Nephron progenitor cell (in vitro differentiated cells): ENCODE data around the gene SCARF2.
"Not testable (repeated sequence)": the region's sequence is repeated elsewhere in the genome, so short reads cannot be mapped to it uniquely, and the experiment has no call there.

Experiments
- DNase-seq: peaks from one replicate; pipeline ENCODE4 v3.0.0; 2021
- H3K27ac Mint-ChIP-seq: 2 replicates; pipeline ENCODE4 v1.8.0; 2021; ENCODE audit warnings: mild to moderate bottlenecking, moderate library complexity, mixed read lengths
- H3K27me3 Mint-ChIP-seq: 2 replicates; pipeline ENCODE4 v1.8.0; 2021; ENCODE audit warnings: mild to moderate bottlenecking, low read depth, mixed read lengths; ENCODE audit not compliant: poor library complexity
- H3K36me3 Mint-ChIP-seq: 2 replicates; pipeline ENCODE4 v1.8.0; 2021; ENCODE audit warnings: low read depth, mixed read lengths
- H3K4me1 Mint-ChIP-seq: 2 replicates; pipeline ENCODE4 v1.8.0; 2021; ENCODE audit warnings: mixed read lengths
- H3K4me3 Mint-ChIP-seq: 2 replicates; pipeline ENCODE4 v1.8.0; 2021; ENCODE audit warnings: mild to moderate bottlenecking, moderate library complexity, mixed read lengths
- H3K9me3 Mint-ChIP-seq: 2 replicates; pipeline ENCODE4 v1.8.0; 2021; ENCODE audit warnings: mild to moderate bottlenecking, moderate library complexity, mixed read lengths
- TF ChIP-seq, protein P1 (sequence below): fragments of 200-600 bp; sonication (generic); IDR thresholded peaks from 2 replicates; pipeline ENCODE4 v1.5.0; 2021; ENCODE audit warnings: antibody characterized with exemption

The SCARF2 gene

GRCh38 chr22:20475115-20475436, 37.5 kb upstream of the SCARF2 start:
- Mint-ChIP-seq H3K27me3 (no peaks in the 10 kb centered on the region), H3K27ac (no peak overlapping the region), H3K4me1 (no peaks in the 10 kb centered on the region), H3K36me3 (peaks cover 37% of the 10 kb centered on the region), H3K9me3 (peaks cover 11% of the 10 kb centered on the region), H3K4me3 (no peak overlapping the region)
- no peak for DNase-seq
- TF ChIP-seq, protein P1, sequence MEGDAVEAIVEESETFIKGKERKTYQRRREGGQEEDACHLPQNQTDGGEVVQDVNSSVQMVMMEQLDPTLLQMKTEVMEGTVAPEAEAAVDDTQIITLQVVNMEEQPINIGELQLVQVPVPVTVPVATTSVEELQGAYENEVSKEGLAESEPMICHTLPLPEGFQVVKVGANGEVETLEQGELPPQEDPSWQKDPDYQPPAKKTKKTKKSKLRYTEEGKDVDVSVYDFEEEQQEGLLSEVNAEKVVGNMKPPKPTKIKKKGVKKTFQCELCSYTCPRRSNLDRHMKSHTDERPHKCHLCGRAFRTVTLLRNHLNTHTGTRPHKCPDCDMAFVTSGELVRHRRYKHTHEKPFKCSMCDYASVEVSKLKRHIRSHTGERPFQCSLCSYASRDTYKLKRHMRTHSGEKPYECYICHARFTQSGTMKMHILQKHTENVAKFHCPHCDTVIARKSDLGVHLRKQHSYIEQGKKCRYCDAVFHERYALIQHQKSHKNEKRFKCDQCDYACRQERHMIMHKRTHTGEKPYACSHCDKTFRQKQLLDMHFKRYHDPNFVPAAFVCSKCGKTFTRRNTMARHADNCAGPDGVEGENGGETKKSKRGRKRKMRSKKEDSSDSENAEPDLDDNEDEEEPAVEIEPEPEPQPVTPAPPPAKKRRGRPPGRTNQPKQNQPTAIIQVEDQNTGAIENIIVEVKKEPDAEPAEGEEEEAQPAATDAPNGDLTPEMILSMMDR, result no peak

- Mint-ChIP-seq H3K27ac (peak overlapping the region; percentile 69), H3K27me3 (no peaks in the 10 kb centered on the region), H3K4me3 (no peak overlapping the region), H3K9me3 (peaks cover 3% of the 10 kb centered on the region), H3K36me3 (peaks cover 34% of the 10 kb centered on the region), H3K4me1 (peaks cover 7% of the 10 kb centered on the region)
- TF ChIP-seq, protein P1, result no peak
- no peak for DNase-seq
These were observed 35.2 kb upstream of the SCARF2 start for GRCh38 chr22:20472629-20473442.

DNA sequence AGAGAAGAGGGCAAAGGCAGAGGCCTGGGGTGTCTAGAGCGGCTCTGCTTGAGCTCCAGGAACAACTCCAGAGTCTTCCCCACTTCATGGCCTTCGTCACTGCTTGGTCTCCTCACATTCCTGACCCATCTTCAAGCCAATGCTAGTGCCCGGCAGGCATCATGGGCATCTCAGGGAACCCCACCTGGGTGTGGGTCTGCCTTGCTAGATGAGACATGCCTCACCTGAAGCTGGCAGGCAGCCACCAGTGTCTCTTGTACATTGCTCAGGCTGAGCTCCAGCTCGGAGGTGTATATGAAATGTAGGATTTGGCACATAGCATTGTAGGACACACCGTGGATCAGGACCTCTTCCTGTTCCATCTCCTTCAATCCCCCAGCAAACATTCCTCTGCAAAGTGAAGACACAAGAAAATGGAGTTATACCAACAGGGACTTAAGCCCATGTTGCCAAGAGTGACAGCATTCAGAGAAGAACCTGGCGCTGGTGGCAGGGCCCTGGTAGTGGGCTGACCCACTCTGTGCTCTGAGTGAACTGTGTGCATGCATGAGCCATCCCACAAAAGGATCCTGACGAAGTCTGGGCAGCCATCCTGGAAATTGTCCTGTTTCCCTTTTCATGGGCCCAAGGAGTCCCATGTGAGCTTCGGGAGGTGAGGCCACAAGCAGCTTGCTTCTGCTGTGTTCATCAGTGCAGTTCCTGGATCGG, 33.7 kb upstream of the SCARF2 start:
- Mint-ChIP-seq H3K4me1 (peaks cover 16% of the 10 kb centered on the region), H3K4me3 (no peak overlapping the region), H3K9me3 (no peaks in the 10 kb centered on the region), H3K27ac (no peak overlapping the region), H3K27me3 (no peaks in the 10 kb centered on the region), H3K36me3 (peaks cover 25% of the 10 kb centered on the region)
- TF ChIP-seq, protein P1, result no peak
- no peak for DNase-seq

DNA sequence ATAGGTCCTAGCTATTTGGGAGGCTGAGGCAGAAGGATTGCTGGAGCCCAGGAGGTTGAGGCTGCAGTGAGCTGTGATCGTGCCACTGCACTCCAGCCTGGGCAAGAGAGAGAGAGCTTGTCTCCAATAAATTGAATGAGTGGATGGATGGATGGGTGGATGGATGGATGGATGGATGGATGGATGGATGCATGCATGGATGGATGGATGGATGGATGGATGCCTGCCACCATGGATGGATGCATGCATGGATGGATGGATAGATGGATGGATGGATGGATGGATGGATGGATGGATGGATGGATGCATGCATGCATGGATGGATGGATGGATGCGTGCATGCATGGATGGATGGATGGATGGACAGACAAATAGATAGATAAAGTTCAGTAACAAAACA, 32.9 kb upstream of the SCARF2 start:
- not testable (repeated sequence) for H3K9me3 Mint-ChIP-seq, H3K4me3 Mint-ChIP-seq, H3K27me3 Mint-ChIP-seq, DNase-seq
- peaks cover 20% of the 10 kb centered on the region for H3K4me1 Mint-ChIP-seq
- peaks cover 28% of the 10 kb centered on the region for H3K36me3 Mint-ChIP-seq
- peak overlapping the region; percentile 3 for H3K27ac Mint-ChIP-seq

DNA sequence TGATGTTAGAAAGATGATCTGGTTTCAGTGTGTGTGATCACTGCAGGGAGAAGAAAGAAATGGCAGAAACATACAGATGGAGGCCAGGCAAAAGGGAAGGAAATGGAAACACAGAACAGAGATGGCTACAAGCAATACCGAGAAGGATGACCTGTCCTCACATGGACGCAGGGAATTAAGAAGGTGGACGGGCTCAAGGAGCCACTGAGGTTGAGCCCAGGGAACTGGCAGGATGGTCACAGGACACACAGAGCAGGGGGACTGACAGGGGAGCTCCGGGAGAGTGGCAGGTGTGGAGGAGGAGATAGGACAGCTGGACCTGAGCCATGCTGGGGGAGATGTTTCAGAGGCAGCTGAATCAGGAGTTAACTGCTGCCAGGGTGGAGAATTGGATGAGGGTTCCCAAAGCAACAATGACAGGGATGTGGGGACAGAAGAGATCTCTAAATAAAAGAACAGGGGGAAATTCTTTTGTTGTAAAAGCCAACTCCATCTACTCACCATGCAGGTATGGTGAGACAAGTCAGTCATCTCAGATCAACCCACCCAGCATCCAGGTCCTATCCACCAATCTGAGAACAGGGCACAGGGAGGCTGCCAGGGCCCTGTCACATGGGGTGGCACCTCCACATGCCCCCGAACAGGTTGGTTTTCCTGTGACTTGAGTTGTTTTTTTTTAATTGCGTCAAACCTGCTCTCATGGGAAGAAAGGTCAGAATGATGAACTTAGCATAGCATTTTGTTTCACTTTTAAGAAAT, 31.7 kb upstream of the SCARF2 start:
- H3K4me3 Mint-ChIP-seq, result no peak overlapping the region
- TF ChIP-seq, protein P1, result no peak
- H3K9me3 Mint-ChIP-seq, result no peaks in the 10 kb centered on the region
- H3K27me3 Mint-ChIP-seq, result no peaks in the 10 kb centered on the region
- peak overlapping the region; percentile 52 for H3K27ac Mint-ChIP-seq
- peaks cover 36% of the 10 kb centered on the region for H3K36me3 Mint-ChIP-seq
- peaks cover 23% of the 10 kb centered on the region for H3K4me1 Mint-ChIP-seq
- no peak for DNase-seq

DNA sequence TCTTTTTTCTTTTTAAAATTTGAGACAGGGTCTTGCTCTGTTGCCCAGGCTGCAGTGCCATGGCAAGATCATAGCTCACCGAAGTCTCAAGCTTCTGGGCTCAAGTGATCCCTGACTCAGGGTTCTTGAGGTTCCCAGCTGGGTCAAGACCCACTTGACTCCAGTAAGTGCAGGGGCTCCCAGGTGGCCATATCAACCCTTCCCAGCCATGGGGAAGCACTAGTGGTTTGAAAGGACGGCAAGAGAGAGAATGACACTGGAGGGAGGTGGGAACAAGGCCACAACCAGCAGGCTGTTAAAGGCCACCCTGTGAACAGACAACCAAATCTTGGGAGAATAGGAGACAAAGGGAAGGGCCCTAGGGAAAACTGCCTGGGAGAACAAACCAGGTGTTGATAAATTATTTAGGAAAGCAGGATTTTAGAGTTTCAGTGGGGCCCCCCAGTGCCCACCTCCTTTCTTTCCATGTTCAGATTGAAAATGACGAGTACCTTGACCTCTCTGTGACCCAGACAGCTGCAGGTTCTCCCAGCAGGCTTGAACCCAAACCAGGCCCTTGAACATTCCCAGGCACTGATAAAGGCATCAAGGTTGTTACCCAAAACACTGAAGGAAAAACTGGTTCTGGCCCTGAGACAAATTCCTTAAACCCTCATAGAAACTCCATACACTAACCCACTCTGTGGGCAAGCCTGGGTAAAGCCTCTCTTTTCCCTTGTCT, 29.2 kb upstream of the SCARF2 start:
- H3K9me3 Mint-ChIP-seq, result no peaks in the 10 kb centered on the region
- H3K27me3 Mint-ChIP-seq, result no peaks in the 10 kb centered on the region
- H3K4me1 Mint-ChIP-seq, result peaks cover 23% of the 10 kb centered on the region
- DNase-seq, result no peak
- H3K36me3 Mint-ChIP-seq, result peaks cover 42% of the 10 kb centered on the region
- TF ChIP-seq, protein P1, result no peak
- no peak overlapping the region for H3K27ac Mint-ChIP-seq
- H3K4me3 Mint-ChIP-seq, result no peak overlapping the region
